GM13977 (cell line): ENCODE measurements around the gene CAMKK1.

Experiments
- DNase-seq: peaks from one replicate; pipeline ENCODE4 v3.0.0; 2012; ENCODE audit warnings: low spot score
- in situ Hi-C: fragments of 300-500 bp; cut with MboI; formaldehyde crosslinking; loops from one replicate; pipeline ENCODE4 v1.12.0; 2022; ENCODE audit warnings: low sequenced_read_pairs, low pct_unique_long_range_greater_than_20kb, mixed read lengths, inconsistent platforms; ENCODE audit not compliant: unreplicated experiment
- TF ChIP-seq, protein P1 (sequence below): IDR thresholded peaks from 2 replicates; pipeline ENCODE4 v1.5.1; 2012; ENCODE audit warnings: mild to moderate bottlenecking, control low read depth; ENCODE audit not compliant: insufficient read depth; ENCODE audit errors: extremely low read depth, missing control alignments

The CAMKK1 gene

GRCh38 chr17:3917391-3917931 lies 24.6 kb upstream of the CAMKK1 start:
- in situ Hi-C loops, result loop anchor here (10.0 kb wide), 1 partner anchor 77 kb away; no protein-coding TSS in a partner anchor
- TF ChIP-seq, protein P1, sequence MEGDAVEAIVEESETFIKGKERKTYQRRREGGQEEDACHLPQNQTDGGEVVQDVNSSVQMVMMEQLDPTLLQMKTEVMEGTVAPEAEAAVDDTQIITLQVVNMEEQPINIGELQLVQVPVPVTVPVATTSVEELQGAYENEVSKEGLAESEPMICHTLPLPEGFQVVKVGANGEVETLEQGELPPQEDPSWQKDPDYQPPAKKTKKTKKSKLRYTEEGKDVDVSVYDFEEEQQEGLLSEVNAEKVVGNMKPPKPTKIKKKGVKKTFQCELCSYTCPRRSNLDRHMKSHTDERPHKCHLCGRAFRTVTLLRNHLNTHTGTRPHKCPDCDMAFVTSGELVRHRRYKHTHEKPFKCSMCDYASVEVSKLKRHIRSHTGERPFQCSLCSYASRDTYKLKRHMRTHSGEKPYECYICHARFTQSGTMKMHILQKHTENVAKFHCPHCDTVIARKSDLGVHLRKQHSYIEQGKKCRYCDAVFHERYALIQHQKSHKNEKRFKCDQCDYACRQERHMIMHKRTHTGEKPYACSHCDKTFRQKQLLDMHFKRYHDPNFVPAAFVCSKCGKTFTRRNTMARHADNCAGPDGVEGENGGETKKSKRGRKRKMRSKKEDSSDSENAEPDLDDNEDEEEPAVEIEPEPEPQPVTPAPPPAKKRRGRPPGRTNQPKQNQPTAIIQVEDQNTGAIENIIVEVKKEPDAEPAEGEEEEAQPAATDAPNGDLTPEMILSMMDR, result no peak
- no peak for DNase-seq

DNA sequence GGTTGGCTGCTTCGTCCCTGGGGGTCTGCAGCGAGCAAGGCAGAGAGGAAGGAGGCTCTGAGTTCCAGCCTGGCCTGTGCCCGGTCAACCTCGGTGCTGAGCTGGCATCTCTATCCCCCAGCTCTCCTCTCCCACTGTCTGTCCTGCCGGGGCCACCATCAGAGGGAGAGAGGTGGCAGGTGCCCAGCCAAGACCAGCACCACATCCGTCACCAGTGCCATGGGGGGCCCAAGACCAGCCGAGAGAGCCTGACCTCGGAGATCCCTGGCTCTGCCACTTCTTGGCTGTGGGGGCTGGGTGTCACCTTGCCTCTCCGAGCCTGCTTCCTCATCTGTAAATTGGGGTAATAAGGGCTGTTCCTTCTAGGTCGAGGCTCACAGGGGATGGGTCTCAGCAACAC lies 24.0 kb upstream of the CAMKK1 start:
- DNase-seq, result no peak
- in situ Hi-C loops, result loop anchor here (10.0 kb wide), 1 partner anchor 78 kb away; no protein-coding TSS in a partner anchor
- TF ChIP-seq, protein P1, result no peak

GRCh38 chr17:3915995-3916696 lies 23.3 kb upstream of the CAMKK1 start, which contains the start of gene P2RX1:
P2RX1 (minus strand) TSS chr17:3916465; CDS start chr17:3916225, 240 bp downstream.
- TF ChIP-seq, protein P1, result no peak
- in situ Hi-C loops, result loop anchor here (10.0 kb wide), 1 partner anchor 79 kb away; no protein-coding TSS in a partner anchor
- no peak for DNase-seq

DNA sequence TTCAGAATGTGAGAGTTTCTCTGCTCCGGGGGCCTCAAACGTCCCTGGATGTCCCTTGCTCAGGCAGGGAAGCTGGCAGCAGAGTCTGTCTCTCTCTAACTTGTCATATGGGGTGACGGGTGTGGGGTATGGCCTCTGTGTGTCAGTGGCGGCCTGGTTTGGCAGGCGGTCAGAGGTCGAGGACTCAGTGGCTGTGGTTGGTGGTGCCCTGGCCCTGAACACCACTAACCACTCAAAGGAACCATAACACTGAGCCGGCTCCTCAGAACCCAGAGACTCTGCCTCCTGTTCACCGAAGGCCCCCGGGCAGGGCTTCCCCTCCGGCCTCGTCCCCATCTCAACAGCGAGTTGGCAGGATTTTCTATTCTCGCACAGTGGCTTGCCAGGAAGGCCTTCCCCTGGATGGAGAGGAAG lies 22.7 kb upstream of the CAMKK1 start:
- TF ChIP-seq, protein P1, result no peak
- no peak for DNase-seq
- in situ Hi-C loops, result loop anchor here (10.0 kb wide), 1 partner anchor 79 kb away; no protein-coding TSS in a partner anchor

DNA sequence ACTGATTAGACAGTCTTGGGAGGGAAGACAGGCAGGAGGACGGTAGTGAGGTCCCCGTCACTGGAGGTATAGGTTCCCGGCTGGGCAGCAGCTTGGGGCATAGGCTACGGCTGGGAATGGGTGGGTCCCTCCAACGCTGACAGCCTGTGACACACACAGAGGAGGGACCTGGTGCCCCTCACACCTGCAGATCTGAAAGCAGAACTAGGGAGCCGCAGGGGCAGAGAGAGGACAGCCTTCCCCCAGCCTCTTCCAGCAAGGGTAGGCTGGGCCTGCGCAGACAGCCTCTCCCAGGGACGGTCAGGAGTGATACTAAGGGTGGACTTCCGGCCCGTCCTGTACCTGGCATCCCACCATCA lies 21.4 kb upstream of the CAMKK1 start:
- TF ChIP-seq, protein P1, result no peak
- in situ Hi-C loops, result loop anchor here (10.0 kb wide), 1 partner anchor 81 kb away; no protein-coding TSS in a partner anchor
- peak; percentile 77 for DNase-seq

GRCh38 chr17:3913531-3914311 lies 20.9 kb upstream of the CAMKK1 start:
- TF ChIP-seq, protein P1, result peak; percentile 98
- in situ Hi-C loops, result loop anchor here (10.0 kb wide), 1 partner anchor 81 kb away; no protein-coding TSS in a partner anchor
- peak; percentile 90 for DNase-seq
